Retinal pigment epithelial cell (primary cell): ENCODE data around the gene TIPARP.
"Not testable (repeated sequence)": the region's sequence is repeated elsewhere in the genome, so short reads cannot be mapped to it uniquely, and the experiment has no call there.

Experiments
- DNase-seq: peaks from one replicate; pipeline ENCODE4 v3.0.0-alpha.2; 2010; ENCODE audit warnings: low read depth
- H3K4me3 ChIP-seq: 2 replicates; pipeline ENCODE4 v1.5.1; 2011; ENCODE audit warnings: mild to moderate bottlenecking, low read length, control low read depth, moderate library complexity
- CTCF ChIP-seq: conservative IDR thresholded peaks from 2 replicates; pipeline ENCODE4 v1.5.1; 2011; ENCODE audit warnings: low read depth, low read length, control low read depth, inconsistent platforms

TIPARP gene

GRCh38 chr3:156732715-156733421, 58.5 kb downstream of the TIPARP start:
- DNase-seq = no peak
- TF ChIP-seq CTCF = no peak
- H3K4me3 ChIP-seq = no peak overlapping the region

GRCh38 chr3:156734661-156735060, 60.3 kb downstream of the TIPARP start:
- not testable (repeated sequence) for DNase-seq, H3K4me3 ChIP-seq

- TF ChIP-seq CTCF = no peak
- H3K4me3 ChIP-seq = no peak overlapping the region
- no peak for DNase-seq
These were observed 61.1 kb downstream of the TIPARP start for GRCh38 chr3:156735471-156735870.

- DNase-seq, H3K4me3 ChIP-seq: not testable (repeated sequence)
These were observed 62.7 kb downstream of the TIPARP start for GRCh38 chr3:156737049-156737448.

- DNase-seq = no peak
- no peak for TF ChIP-seq CTCF
- H3K4me3 ChIP-seq = no peak overlapping the region
These were observed 63.9 kb downstream of the TIPARP start for GRCh38 chr3:156738251-156738650.

- H3K4me3 ChIP-seq = no peak overlapping the region
- DNase-seq = no peak
- no peak for TF ChIP-seq CTCF
These were observed 65.6 kb downstream of the TIPARP start for GRCh38 chr3:156739976-156740375.

- DNase-seq, H3K4me3 ChIP-seq: not testable (repeated sequence)
These were observed 66.2 kb downstream of the TIPARP start for GRCh38 chr3:156740581-156740980.

- no peak for TF ChIP-seq CTCF
- no peak for DNase-seq
- H3K4me3 ChIP-seq = no peak overlapping the region
These were observed 67.5 kb downstream of the TIPARP start for GRCh38 chr3:156741935-156742334.

- H3K4me3 ChIP-seq = no peak overlapping the region
- DNase-seq = no peak
- no peak for TF ChIP-seq CTCF
These were observed 68.0 kb downstream of the TIPARP start for GRCh38 chr3:156742401-156742800.
